Measurements from ENCODE around the gene LAMC3.

GRCh38 chr9:131006601-131007000 lies 2.4 kb upstream of the LAMC3 start:
- TF ChIP-seq CTCF (IDR thresholded peaks at IDR 0.05; ENCODE audit: poor library complexity) (no peak), EZH2 (IDR thresholded peaks at IDR 0.05; ENCODE audit: borderline replicate concordance) (no peak), EZH2phosphoT487 (IDR thresholded peaks at IDR 0.05; ENCODE audit: low read depth, severe bottlenecking, unreplicated experiment) (no peak)
